HG02588 (cell line): ENCODE data around the gene KSR2.

Source experiments
- ATAC-seq: cut with Tn5 transposase; IDR thresholded peaks from one replicate; pipeline ENCODE4 v1.9.1; 2021; ENCODE audit warnings: mild to moderate bottlenecking, moderate library complexity; ENCODE audit not compliant: unreplicated experiment

The KSR2 gene

DNA sequence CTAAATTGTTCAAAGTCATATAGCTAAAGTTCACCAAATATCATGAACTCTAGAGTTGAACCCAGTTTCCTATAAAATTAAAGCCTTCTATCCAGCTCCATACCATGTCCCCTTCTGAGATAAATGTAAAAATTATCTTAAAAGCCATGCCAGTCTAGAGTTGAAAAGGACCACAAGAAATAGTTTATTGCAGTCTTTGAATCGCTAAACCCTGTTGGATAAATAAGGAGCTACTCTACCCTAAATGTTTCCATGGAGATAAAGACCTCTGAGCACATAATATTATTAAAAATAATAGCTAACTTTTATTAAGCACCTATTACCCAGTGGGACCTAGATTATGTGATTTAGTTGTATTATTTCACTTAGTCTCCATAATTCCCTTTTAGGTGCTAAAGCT is 379.8 kb downstream of the KSR2 start:
- no peak for ATAC-seq

DNA sequence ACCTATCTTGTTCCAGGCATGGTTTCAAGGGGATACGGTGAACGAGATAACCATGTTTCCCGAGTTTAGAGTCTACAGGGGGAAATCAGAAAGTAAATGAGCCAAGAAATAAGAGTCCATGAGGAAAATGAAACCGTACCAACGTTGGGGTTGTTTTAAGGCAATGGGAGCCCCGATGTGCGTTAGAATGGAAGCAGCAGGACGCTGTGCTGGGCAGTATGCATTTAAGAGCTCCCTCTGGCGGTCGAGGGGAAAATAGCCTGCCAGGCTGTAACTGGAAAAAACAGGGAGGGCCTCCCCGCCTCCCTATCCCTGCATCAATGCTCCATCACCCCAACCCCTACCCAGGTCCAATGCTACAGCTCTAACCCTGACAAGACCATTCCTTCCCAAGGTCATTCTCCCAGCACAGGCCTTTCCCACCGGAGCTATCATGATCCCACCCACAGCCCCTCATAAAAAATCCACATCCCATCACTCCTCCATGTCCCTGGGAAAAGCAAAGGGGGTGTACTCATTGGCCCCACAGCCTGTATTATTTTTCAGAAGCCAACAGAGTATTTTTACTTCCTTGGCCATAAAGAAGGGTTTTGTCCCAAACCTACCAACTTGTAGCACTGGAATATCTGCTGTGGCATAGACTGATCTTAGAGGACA is 381.0 kb downstream of the KSR2 start:
- no peak for ATAC-seq

DNA sequence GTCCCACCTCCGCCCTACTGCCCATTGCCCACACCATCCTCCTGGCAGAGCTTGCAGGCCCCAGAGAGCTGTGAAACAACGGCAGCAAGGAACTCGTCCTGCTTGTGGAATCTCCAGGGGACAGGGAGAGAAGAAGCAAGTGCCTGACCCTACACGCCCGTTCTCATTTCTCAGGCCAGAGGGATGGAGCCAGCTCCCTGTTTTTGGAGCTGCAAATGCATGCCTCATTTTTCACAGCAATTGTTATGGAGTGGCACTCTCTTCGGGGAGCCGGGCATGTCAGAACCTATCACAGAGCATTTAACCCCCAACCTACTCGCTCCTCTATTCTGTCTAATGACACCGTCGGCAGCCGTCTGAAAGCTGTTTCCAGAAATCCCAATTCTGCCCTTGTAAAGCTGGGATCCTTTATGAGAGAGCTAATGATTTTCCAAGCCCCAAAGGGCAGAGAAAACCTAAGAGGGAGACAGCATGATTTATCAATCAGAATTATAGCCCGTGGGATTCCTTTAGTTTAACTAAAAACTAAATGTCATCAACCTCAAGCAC is 385.0 kb downstream of the KSR2 start:
- no peak for ATAC-seq

DNA sequence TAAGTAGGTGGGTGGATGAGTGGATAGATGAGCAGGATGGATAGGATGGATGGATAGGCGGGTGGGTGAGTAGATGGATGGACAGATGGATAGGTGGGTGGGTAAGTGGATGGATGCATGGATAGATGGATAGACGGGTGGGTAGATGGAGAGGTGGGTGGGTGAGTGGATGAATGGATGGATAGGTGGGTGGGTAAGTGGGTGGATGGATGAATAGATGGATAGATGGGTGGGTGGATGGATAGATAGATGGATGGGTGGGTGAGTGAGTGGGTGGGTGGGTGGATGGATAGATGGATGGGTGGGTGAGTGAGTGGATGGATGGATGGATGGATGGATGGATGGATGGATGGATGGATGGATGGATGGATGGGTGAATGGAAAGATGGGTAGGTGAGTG is 385.7 kb downstream of the KSR2 start:
- ATAC-seq = no peak

DNA sequence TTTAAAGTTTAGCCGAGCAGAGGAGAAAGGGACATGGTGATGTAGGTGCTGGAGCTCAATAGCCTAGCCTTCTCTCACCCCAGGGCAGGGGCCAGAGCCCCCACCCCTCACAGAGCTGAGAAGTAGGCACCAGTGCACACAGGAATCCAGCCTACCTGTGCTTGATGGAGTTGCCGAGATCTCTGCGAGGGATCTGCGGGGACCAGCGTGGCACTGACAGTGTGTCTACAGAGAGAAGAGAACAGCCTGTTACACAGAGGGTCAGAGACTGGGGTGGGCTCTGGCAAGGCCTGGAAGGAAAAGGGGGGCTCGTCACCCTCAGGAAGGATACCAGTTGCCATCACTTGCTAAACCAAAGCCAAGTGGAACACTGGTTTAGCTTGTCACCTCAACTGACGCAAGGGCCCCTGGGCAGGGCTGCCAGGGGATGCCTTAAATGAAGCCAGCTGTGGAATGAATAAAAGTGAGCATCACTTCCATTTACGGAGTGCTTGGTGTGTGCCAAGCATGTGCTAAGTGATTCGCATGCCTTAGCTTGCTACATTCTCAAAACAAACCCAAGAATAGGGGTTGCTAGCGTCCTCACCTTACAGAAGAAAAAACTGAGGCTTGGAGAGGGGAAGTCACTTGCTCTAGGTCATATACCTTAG is 386.5 kb downstream of the KSR2 start:
- no peak for ATAC-seq

DNA sequence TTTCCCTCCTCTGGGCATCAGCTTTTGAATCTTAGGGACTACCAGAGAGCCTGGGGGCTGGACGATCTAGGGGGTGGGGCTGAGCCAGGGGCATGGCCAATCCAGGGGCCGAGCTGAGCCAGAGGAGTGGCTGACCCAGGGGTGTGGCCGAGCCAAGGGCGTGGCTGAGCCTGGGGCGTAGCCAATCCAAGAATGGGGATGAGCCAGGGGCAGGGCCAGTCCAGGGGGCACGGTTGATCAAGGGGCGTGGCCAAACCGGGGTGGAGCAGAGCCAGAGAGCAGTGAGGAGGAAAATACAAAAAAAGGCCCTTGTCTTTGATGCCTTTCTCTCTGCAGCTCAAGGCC is 388.1 kb downstream of the KSR2 start:
- no peak for ATAC-seq

DNA sequence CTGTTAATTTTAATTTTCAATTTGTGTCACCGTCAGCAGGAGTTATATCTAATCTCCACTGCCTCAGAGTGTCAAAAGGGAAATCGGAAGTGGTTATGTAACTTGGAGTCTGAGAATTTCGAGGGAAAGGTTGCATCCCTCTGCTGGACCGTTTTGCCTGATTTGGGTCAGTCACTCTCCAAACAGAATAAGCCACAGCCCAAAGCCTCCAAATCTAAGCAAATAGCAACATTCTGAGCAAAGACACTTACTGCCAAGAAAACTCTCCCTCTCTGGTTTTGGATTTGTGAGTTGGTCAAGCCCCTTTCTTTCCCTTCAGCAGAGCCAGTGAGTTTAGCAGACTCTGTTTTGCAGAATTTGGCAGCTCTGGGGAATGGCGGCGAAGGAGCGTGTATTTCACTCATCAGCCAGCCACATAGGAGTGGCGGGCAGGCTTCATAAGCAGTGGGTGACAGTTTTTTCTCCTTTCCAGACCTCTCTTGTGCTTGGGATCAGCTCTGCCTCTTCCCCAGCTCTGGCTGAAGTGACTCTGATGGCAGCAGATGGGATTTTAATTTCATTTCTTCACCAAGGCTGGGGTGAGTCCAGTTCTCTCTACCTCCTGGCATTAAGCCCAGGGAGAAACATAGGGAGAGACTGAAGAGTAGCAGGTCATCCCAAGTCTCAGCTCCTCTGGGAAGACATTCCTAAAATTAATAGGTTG is 388.6 kb downstream of the KSR2 start:
- ATAC-seq = no peak

DNA sequence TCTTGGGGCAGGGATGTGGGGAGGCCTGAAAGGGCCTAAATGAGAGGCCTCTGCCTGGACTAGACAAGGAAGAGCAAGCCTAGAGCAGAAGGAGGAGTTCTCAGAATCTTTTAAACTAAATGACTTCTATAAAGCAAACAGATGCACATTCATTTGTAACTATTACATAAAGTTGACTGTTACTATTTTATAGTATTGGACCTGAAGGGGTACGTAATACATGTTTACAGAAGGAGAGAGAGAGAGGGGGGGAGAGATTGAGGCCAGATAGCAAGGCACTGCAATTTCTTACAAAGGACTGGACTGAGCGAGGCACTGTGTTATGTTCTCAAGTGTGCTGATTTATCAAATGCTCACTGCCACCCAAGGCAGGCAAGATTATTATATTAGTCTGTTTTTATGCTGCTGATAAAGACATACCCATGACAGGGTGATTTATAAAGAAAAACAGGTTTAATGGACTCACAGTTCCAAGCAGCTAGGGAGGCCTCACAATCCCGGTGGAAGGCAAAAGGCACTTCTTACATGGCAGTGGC is 391.6 kb downstream of the KSR2 start:
- no peak for ATAC-seq

DNA sequence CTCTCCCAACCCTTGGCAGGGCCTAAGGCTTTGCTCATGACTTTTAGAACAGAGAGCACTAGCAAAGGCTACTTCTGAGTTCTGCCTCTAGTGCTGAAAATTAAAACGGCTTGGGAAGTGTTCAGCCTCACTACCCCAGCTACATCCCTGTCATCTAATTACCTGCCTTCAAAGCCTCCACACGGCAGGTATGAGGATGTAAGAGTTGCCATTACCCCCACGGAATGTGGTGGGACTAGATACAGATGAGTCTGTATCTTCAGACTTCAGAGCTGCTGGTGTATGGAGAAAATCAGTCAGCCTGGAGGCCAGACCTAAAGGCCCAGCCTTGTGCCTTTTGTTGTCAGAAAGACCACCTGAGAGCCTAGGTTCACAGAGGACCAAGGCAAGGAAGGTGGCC is 392.7 kb downstream of the KSR2 start:
- no peak for ATAC-seq

DNA sequence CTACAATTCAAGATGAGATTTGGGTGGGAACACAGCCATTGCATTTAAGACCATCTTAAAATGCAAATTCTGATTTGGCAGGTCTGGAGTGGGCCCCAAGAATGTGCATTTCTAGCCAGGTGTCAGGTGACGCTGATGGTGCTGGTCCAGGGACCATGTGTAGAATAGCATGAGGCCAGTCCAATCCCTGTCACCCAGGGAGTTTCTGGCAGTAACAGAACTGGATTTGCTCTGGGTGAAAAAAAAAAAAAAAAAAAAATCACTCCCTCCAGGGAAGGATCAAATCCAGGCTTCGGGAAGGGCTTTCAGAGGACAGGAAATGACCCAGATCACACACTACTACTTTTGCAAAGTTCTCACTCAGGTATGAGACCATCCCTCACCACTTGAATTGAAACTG is 394.1 kb downstream of the KSR2 start:
- ATAC-seq = no peak

DNA sequence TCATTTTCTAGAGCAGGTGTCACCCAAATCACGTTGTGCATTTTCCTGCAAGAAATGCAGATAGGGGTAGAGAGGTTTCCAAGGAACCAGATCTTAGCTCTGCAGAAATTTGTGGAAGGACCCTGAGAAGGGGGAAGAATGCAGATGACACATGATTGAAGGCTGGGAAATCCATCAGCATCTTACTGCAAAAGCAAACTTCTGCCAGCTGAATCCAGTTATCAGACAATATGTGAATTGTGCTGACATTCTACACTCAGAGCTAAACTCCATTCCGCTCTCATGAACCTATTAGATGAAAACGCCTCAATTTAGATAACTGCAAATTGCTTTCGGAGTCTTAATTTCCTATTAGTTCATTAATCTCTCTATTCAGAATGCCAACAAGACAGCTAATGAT is 396.0 kb downstream of the KSR2 start:
- no peak for ATAC-seq

DNA sequence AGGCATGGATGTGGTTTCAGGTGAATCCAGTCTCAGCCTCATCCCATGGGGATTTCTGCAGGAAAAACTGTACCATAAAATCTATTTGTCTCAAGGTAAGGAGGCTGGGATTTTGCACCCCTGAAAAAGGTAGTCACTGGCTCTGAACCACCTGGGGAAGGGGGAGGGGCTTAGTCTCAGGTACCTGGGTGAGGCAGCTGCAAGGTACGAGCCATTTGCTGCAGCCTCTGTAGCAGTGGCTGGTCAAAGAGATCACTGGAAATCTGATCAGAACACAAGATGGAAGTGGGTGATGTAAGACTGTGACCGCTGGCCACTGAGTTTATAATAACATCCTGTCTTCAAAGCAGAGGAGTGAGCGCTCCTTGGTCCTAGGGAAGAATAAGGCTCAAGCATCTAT is 397.5 kb downstream of the KSR2 start:
- no peak for ATAC-seq

DNA sequence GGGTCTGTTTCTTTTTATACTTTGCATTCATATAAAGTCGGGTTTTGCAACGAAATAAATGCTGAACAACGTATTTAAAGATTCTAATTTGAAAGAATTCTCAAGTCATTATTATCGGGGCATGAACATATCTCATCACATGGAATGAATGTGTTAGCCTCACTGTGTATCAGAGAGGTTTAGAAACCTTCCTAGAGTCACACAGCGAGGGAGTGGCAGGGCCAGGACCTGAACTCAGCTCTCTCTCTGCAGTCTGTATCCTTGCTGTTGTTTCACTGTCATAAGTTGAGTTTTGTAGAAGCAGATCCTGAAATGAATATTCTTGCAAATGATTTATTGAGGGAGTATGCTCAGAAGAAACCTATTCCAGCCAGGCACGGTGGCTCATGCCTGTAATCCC is 398.2 kb downstream of the KSR2 start:
- no peak for ATAC-seq

DNA sequence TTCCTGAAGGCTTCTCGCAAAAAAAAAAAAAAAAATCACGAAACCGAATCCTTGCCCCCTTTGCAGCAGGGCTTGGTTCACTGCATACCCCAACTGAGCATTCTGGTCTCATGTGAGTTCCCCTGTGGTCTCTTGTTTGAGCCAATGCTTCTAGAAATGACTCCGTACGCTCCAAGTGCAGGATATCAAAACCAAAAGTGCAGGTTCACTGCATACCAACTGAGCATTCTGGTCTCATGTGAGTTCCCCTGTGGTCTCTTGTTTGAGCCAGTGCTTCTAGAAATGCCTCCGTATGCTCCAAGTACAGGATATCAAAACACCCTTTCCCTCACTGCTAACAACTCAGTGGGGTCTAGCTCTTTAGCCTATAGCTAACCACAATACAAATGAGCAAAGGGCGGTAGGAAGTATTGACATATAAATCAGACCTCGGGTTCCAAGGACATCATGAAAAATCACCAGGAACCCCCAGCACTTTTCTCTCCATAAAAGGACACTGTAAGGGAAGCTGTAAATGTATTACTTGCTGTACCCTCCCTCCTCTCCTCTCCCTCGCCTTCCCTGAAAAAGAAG is 401.1 kb downstream of the KSR2 start:
- ATAC-seq = no peak

DNA sequence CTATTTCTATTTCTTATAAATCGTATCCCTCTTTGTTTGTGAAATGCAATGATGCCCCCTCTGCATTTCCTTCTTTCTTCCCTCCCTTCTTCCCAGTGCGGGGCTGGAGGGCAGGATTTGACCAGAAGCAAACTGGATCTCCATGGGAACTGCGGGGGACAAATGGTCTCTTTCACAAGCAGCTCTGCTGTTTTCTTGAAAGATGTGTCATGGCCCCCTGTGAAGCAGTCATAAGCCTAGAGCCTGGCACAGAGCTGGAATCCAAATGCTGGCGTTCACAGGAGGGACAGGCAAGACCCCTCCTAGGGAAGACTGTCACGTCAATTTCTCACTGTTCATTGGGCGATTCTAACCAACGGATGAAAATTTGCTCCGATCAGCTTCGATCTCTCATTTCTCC is 403.9 kb downstream of the KSR2 start:
- ATAC-seq = no peak

DNA sequence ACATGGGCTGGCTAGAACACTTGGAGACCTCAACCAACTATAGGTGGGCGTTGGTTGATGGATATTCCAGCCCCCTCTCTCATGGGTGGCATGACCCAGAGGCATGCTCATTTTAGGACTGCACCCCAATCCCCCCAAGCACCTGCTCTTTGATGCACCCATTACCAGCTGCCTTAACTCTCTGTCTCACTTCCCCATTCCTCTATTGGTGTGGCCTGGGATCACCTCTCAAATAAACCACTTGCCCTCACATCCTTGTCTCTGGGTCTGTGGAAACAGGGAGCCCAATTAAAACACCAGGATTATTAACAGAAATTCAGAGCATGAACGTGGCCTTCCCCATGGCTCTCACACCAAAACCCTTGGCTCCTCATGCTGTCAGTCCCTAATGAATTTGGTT is 405.1 kb downstream of the KSR2 start:
- no peak for ATAC-seq

DNA sequence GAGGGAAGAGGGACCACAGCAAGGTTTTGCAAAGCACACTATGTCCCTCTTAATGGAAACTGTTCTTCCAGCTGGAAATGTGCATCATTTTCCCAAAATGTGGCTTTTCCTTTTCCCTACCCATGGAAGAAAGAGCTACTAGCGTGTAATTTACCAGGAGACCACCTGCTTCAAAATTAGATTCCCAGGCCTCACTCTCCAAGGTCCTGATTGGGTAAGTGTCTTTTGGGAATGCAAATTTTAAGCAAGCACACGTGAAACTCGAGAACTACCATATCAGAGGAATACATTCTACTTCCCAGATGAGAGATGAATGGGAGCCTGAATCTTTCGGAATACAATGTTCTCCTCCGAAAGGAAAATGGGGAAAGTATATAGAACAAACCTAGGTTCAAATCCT is 405.8 kb downstream of the KSR2 start:
- no peak for ATAC-seq

DNA sequence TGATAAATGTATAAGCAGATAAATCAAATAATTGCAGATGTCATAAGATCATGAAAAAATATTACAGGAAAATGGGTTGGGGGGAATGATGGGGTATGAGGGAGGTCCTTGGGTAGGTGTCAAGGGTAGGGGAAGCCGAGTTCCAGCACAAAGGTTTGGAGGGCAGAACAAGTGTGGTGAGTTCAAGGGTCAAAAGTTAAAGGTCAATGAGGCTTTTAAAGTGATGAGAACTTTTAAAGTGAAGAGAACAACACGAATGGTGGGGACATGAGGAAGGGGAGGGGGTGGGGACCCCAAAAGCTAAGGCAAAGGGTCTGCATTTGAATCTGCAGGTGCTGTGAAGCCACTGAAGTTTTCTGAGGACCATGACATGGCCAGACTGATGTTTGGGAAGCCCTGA is 406.8 kb downstream of the KSR2 start:
- ATAC-seq = no peak

DNA sequence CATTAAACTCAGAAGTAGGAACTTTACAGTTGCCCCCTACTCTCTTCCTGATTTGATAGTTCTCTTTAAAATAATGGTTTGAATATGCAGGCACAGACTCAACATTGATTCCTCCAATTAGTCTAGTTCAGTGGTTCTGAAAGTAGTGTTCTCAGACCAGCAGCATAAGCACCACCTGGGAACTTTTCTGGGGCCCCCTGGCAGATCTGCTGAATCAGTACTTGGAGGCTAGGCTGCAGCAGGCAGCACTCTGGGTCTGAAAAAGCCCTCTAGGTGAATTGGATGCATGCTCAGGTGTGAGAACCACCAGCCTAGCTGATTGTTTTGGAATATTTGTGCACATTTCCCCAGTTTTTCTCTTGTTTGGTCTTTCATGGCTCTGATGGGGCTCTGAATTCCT is 408.8 kb downstream of the KSR2 start:
- ATAC-seq = no peak

DNA sequence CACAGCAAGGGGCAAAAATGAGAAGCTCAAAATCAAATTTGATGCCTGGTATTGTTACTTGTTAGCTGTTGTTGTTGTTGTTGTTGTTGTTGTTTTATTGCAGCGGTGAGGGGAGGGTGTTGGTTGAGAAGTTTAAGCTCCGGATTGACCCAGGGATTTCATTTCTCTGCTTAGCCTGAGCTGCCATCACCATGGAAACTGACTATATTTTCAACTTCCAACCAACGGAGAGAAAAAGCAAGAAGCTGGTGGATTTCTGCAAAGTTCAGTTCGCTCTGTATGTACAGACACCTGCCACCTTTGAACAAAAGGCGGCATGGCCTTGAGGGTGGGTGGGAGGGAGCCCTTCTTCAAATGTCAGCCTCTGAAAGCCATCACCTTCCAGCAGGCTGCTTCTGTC is 412.9 kb downstream of the KSR2 start:
- ATAC-seq = no peak

DNA sequence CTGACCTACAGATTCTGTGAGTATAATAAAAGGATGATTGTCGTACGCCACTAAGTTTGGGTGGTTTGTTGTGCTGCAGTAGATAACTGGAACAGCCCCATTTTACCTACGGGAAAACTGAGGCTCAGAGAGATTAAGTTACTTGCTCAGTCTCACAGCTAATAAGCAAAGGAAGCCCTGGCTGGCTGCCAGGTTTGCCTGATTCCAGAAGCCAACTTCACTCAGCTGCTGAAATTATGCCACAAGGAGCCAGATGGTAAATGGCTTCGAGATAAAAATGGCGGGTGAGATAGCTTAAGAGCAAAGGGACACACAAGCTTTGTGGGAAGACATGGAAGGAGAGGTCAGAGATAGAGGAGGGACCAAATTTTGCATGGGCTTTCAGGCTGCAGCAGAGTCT is 415.8 kb downstream of the KSR2 start:
- no peak for ATAC-seq

DNA sequence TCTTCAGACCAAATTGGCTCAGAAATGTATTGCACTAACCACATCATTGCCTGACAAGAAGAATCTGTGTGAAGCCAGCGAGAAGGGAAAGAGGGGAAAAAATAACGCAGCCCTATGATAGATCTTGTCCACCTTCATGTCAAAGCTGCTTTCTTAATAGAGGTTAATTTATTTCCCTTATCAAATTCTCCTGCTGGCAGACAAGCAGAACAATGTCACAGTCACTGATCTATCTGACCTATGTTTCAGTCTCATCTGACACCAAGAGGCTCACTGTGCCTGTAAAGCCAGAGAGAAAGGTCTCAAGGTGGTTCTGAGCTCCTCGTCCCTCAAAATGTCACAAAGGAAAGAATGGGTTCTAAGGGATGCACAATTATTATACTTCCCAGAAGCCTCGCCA is 417.1 kb downstream of the KSR2 start:
- no peak for ATAC-seq
